SK-N-SH treated with all-trans-retinoic acid at 6 μM for 48 hours (cell line): ENCODE data around the gene DDX41.

Experiments
- ARNTL ChIP-seq: fragments of 450-650 bp; formaldehyde crosslinking; IDR thresholded peaks from 2 replicates; pipeline ENCODE4 v1.5.0; 2020; ENCODE audit warnings: low read depth, mild to moderate bottlenecking, moderate library complexity, borderline replicate concordance
- CSDC2 ChIP-seq: fragments of 250-450 bp; sonication (Bioruptor Pico); IDR thresholded peaks from 2 replicates; pipeline ENCODE4 v1.5.0; 2020; ENCODE audit warnings: mild to moderate bottlenecking, moderate library complexity
- OSR1 ChIP-seq: fragments of 250-450 bp; sonication (Bioruptor Pico); IDR thresholded peaks from 2 replicates; pipeline ENCODE4 v1.8.0; 2022; ENCODE audit warnings: moderate library complexity, mild to moderate bottlenecking, inconsistent platforms
- TCF4 ChIP-seq: fragments of 250-450 bp; sonication (Bioruptor Pico); IDR thresholded peaks from 2 replicates; pipeline ENCODE4 v1.8.0; 2021; ENCODE audit warnings: mild to moderate bottlenecking, moderate library complexity, borderline replicate concordance
- ZC3H10 ChIP-seq: fragments of 250-450 bp; sonication (Bioruptor Pico); IDR thresholded peaks from 2 replicates; pipeline ENCODE4 v1.5.1; 2021; ENCODE audit warnings: mild to moderate bottlenecking, moderate library complexity
- ZFP3 ChIP-seq: fragments of 250-450 bp; sonication (Bioruptor Pico); IDR thresholded peaks from 2 replicates; pipeline ENCODE4 v1.5.0; 2020; ENCODE audit warnings: mild to moderate bottlenecking, moderate library complexity
- ZNF8 ChIP-seq: fragments of 450-650 bp; formaldehyde crosslinking; IDR thresholded peaks from 2 replicates; pipeline ENCODE4 v1.5.0; 2020; ENCODE audit warnings: mild to moderate bottlenecking, moderate library complexity
- TF ChIP-seq, protein P1 (sequence below): fragments of 250-450 bp; sonication (Bioruptor Pico); IDR thresholded peaks from 2 replicates; pipeline ENCODE4 v1.5.0; 2020; ENCODE audit warnings: mild to moderate bottlenecking, moderate library complexity
- TF ChIP-seq, protein P2 (sequence below): fragments of 250-450 bp; sonication (Bioruptor Pico); IDR thresholded peaks from 2 replicates; pipeline ENCODE4 v1.8.0; 2020; ENCODE audit warnings: mild to moderate bottlenecking, moderate library complexity, borderline replicate concordance
- TF ChIP-seq, protein P3 (sequence below): fragments of 250-450 bp; sonication (Bioruptor Pico); IDR thresholded peaks from 2 replicates; pipeline ENCODE4 v1.5.1; 2020; ENCODE audit warnings: low read depth, mild to moderate bottlenecking, moderate library complexity

- TF ChIP-seq OSR1 (CRISPR knock-in tag) (no peak), ZC3H10 (CRISPR knock-in tag) (no peak), ARNTL (no peak), TCF4 (CRISPR knock-in tag) (no peak), ZNF8 (CRISPR knock-in tag) (no peak), CSDC2 (CRISPR knock-in tag) (no peak), ZFP3 (no peak)
- TF ChIP-seq, protein P1, sequence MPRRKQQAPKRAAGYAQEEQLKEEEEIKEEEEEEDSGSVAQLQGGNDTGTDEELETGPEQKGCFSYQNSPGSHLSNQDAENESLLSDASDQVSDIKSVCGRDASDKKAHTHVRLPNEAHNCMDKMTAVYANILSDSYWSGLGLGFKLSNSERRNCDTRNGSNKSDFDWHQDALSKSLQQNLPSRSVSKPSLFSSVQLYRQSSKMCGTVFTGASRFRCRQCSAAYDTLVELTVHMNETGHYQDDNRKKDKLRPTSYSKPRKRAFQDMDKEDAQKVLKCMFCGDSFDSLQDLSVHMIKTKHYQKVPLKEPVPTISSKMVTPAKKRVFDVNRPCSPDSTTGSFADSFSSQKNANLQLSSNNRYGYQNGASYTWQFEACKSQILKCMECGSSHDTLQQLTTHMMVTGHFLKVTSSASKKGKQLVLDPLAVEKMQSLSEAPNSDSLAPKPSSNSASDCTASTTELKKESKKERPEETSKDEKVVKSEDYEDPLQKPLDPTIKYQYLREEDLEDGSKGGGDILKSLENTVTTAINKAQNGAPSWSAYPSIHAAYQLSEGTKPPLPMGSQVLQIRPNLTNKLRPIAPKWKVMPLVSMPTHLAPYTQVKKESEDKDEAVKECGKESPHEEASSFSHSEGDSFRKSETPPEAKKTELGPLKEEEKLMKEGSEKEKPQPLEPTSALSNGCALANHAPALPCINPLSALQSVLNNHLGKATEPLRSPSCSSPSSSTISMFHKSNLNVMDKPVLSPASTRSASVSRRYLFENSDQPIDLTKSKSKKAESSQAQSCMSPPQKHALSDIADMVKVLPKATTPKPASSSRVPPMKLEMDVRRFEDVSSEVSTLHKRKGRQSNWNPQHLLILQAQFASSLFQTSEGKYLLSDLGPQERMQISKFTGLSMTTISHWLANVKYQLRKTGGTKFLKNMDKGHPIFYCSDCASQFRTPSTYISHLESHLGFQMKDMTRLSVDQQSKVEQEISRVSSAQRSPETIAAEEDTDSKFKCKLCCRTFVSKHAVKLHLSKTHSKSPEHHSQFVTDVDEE (CRISPR knock-in tag), result no peak
- TF ChIP-seq, protein P2, sequence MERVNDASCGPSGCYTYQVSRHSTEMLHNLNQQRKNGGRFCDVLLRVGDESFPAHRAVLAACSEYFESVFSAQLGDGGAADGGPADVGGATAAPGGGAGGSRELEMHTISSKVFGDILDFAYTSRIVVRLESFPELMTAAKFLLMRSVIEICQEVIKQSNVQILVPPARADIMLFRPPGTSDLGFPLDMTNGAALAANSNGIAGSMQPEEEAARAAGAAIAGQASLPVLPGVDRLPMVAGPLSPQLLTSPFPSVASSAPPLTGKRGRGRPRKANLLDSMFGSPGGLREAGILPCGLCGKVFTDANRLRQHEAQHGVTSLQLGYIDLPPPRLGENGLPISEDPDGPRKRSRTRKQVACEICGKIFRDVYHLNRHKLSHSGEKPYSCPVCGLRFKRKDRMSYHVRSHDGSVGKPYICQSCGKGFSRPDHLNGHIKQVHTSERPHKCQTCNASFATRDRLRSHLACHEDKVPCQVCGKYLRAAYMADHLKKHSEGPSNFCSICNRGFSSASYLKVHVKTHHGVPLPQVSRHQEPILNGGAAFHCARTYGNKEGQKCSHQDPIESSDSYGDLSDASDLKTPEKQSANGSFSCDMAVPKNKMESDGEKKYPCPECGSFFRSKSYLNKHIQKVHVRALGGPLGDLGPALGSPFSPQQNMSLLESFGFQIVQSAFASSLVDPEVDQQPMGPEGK (CRISPR knock-in tag), result no peak
- TF ChIP-seq, protein P3, sequence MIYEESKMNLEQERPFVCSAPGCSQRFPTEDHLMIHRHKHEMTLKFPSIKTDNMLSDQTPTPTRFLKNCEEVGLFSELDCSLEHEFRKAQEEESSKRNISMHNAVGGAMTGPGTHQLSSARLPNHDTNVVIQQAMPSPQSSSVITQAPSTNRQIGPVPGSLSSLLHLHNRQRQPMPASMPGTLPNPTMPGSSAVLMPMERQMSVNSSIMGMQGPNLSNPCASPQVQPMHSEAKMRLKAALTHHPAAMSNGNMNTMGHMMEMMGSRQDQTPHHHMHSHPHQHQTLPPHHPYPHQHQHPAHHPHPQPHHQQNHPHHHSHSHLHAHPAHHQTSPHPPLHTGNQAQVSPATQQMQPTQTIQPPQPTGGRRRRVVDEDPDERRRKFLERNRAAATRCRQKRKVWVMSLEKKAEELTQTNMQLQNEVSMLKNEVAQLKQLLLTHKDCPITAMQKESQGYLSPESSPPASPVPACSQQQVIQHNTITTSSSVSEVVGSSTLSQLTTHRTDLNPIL (CRISPR knock-in tag), result no peak
Observed at GRCh38 chr5:177508221-177508611, 8.5 kb downstream of the DDX41 start.
